ENCODE results near the gene RAB11FIP3. TPM values are rescaled to one million over a fixed set of nuclear protein-coding genes. Genes with fewer than 3 reads are reported as not detected.

The RAB11FIP3 gene
- total and polyA plus RNA-seq, 8 donors, result 22.0 to 67.4 (median 33.2) TPM

- Histone ChIP-seq H3K9me3 (no peaks in the 10 kb centered on the region), H3K27me3 (no peaks in the 10 kb centered on the region), H3K4me3 (no peak overlapping the region), H3K36me3 (peaks cover 0 to 4% (median 0%) of the 10 kb centered on the region in 3 donors), H3K27ac (no peak overlapping the region), H3K4me1 (no peaks in the 10 kb centered on the region)
- 85 to 96% methylated on average over 11 of the region's 11 CpGs for WGBS, 2 donors
- ATAC-seq, result no peak
- FAIRE-seq, result no peak
- TF ChIP-seq CTCF (IDR thresholded peaks at IDR 0.05), result no peak
- no peak for DNase-seq
- intact Hi-C loops (cut with DNase I), result no loop called here
Measured at GRCh38 chr16:497258-497657, 71.8 kb downstream of the RAB11FIP3 start.

GRCh38 chr16:499924-500323 lies 74.5 kb downstream of the RAB11FIP3 start:
- no peak overlapping the region for H3K27ac ChIP-seq
- H3K27me3 ChIP-seq, result no peaks in the 10 kb centered on the region
- H3K4me1 ChIP-seq, result no peaks in the 10 kb centered on the region
- H3K36me3 ChIP-seq, result peaks cover 0 to 4% (median 0%) of the 10 kb centered on the region in 3 donors
- ATAC-seq (no peak), FAIRE-seq (no peak), DNase-seq (no peak)
- no peaks in the 10 kb centered on the region for H3K9me3 ChIP-seq
- intact Hi-C loops (cut with DNase I), result no loop called here
- no peak overlapping the region for H3K4me3 ChIP-seq
- TF ChIP-seq CTCF (IDR thresholded peaks at IDR 0.05), result no peak
- 91 to 93% methylated on average over 12 of the region's 12 CpGs for WGBS, 2 donors

DNA sequence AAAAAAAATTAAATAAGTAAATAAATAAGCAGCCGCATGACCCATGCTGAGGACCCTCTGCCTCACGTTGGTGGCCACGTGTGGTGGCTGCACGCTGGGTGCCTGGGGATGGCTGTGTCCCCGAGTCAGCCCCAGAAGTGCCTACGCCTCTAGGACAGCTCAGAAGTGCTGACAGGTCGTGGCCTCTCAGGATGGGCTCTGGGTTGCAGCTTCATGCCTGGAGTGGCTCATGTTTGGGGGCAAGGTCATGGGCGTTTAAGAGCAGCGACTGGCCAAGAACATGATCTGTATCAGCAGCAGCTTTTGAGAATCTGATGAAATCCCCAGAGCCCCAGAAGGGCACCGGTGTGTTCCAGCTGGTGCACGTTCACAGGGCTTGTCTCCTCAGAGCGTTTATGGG lies 75.3 kb downstream of the RAB11FIP3 start:
- intact Hi-C loops (cut with DNase I), result no loop called here
- TF ChIP-seq CTCF (IDR thresholded peaks at IDR 0.05), result no peak
- Histone ChIP-seq H3K27me3 (no peaks in the 10 kb centered on the region), H3K4me3 (no peak overlapping the region), H3K9me3 (no peaks in the 10 kb centered on the region), H3K27ac (no peak overlapping the region), H3K36me3 (peaks cover 0 to 4% (median 0%) of the 10 kb centered on the region in 3 donors), H3K4me1 (no peaks in the 10 kb centered on the region)
- no peak for ATAC-seq
- 87 to 89% methylated on average over 12 of the region's 12 CpGs for WGBS, 2 donors
- no peak for DNase-seq
- FAIRE-seq, result no peak

DNA sequence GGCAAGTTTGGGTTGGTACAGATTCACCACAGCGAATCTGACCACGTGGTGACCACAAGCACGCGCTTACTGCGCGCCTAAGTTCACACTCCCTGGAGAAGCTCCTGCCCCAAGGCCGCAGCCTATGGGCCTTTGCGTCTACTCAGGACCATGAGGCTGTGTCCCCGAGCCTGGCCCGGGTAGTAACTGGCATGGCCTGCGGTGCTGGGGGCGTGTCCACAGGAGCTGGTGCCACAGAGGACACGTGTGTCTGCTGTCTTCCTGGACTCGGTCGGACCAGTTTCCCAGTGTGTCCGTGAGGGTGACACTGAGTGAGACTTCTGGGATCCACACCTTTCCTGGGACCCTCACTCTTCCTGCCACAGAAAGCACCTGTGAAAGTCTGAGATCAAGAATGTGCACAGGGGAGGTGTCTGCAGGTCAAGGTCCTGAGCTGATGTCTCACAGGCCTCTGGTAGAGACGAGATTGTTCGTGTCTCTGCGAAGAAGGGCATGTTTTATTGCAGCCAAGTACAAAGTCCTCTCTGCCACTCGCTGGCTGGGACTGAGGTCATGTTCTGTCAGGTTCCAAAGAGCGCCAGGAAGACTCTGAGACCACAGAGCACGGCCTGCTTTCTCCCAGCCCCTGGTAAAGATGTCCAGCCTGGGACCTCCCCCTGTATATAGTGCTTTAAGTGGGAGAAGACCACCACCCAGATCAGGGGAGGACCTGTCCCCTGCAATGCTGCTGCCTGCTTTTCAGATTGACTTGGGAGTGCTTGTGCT lies 76.9 kb downstream of the RAB11FIP3 start:
- H3K4me1 ChIP-seq, result no peaks in the 10 kb centered on the region
- WGBS, 2 donors, result 75 to 76% methylated on average over 22 of the region's 22 CpGs
- ATAC-seq (peak; percentile 42 to 63 (median 56)), DNase-seq (no peak), FAIRE-seq (no peak)
- intact Hi-C loops (cut with DNase I), result no loop called here
- no peaks in the 10 kb centered on the region for H3K9me3 ChIP-seq
- H3K27me3 ChIP-seq, result no peaks in the 10 kb centered on the region
- no peak overlapping the region for H3K4me3 ChIP-seq
- no peak overlapping the region for H3K27ac ChIP-seq
- peaks cover 0 to 4% (median 0%) of the 10 kb centered on the region in 3 donors for H3K36me3 ChIP-seq
- no peak for TF ChIP-seq CTCF (IDR thresholded peaks at IDR 0.05)

All from pancreas (tissue), 10 donors.